HCT116 (cell line): ENCODE data around the gene C15orf61.

ENCODE experiments used
- EZH2phosphoT487 ChIP-seq: fragments of 200-600 bp; IDR thresholded peaks from 2 replicates; pipeline ENCODE4 v1.6.1; 2018; ENCODE audit warnings: antibody characterized with exemption, borderline replicate concordance
- POLR2A ChIP-seq: IDR thresholded peaks from 2 replicates; pipeline ENCODE4 v1.7.0; 2011; ENCODE audit warnings: borderline replicate concordance; ENCODE audit not compliant: insufficient read depth, insufficient read length; ENCODE audit errors: extremely low read depth
- POLR2AphosphoS5 ChIP-seq: IDR thresholded peaks from 2 replicates; pipeline ENCODE4 v1.6.1; 2011; ENCODE audit warnings: mild to moderate bottlenecking, low read depth, low read length, moderate library complexity
- ZNF274 ChIP-seq: fragments of 200-500 bp; sonication (Bioruptor generic); IDR thresholded peaks from 2 replicates; pipeline ENCODE4 v1.6.1; 2014; ENCODE audit warnings: mild to moderate bottlenecking, low read depth, low read length, inconsistent platforms
- TF ChIP-seq, protein P1 (sequence below), 3 experiments: fragments of 200-600 bp in 1 of 3; sonication (generic) in 1 of 3; IDR thresholded peaks in 2 of 3; conservative IDR thresholded peaks in 1 of 3; 2 replicates each; pipeline ENCODE4 v1.5.1; 2012 to 2017; ENCODE audit warnings: low read depth in 2 of 3, low read length in 2 of 3, antibody characterized with exemption in 1 of 3, borderline replicate concordance in 1 of 3, control low read depth in 1 of 3, mild to moderate bottlenecking in 1 of 3, mixed read lengths in 1 of 3, mixed run types in 1 of 3, moderate library complexity in 1 of 3; ENCODE audit not compliant: insufficient read depth in 1 of 3
- TF ChIP-seq, protein P2 (sequence below): IDR thresholded peaks from 2 replicates; pipeline ENCODE4 v1.6.1; 2012

DNA sequence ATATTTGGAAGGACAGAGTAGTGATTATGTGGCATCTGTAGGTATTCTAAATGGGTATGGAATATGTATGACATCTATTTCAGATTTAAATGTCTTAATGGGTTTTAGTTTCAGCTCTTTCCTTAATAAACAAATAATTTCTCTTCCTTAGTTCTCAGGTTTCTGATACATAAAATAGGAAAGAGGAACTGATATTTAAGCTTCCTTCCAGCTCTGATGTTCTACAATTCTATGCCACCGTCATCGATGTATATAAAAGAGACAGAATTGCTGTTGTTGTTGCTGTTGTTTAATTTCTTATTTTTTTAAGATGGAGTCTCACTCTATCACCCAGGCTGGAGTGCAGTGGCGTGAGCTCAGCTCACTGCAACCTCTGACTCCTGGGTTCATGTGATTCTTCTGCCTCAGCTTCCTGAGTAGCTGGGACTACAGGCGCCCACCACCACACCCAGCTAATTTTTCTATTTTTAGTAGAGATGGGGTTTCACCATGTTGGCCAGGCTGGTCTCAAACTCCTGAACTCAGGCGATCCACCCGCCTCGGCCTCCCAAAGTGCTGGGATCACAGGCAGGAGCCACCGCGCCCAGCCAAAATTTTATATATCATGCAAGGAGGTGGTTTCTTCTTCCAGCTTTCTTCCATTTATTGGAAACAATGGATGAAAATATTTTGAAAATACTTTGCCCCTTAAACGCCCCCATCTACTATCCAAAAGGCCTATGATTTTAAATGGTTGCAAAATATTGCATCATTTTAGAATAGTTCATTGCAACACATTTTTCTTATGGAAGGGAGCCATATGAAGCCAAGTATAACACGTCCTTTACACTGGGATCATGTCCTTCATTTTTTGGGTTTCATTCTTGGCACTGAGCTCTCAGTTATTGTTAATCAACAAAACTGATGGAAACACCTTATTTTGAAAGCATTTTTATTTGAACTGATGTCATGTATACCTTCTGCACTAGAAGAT lies 13.9 kb upstream of the C15orf61 start:
- TF ChIP-seq, protein P1, sequence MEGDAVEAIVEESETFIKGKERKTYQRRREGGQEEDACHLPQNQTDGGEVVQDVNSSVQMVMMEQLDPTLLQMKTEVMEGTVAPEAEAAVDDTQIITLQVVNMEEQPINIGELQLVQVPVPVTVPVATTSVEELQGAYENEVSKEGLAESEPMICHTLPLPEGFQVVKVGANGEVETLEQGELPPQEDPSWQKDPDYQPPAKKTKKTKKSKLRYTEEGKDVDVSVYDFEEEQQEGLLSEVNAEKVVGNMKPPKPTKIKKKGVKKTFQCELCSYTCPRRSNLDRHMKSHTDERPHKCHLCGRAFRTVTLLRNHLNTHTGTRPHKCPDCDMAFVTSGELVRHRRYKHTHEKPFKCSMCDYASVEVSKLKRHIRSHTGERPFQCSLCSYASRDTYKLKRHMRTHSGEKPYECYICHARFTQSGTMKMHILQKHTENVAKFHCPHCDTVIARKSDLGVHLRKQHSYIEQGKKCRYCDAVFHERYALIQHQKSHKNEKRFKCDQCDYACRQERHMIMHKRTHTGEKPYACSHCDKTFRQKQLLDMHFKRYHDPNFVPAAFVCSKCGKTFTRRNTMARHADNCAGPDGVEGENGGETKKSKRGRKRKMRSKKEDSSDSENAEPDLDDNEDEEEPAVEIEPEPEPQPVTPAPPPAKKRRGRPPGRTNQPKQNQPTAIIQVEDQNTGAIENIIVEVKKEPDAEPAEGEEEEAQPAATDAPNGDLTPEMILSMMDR (IDR thresholded peaks at IDR 0.05 in 2 of 3, conservative IDR thresholded peaks at IDR 0.05 in 1 of 3; ENCODE audit: borderline replicate concordance in 1 of 3, insufficient read depth in 1 of 3, low read depth in 2 of 3, low read length in 2 of 3) = no peak
- no peak for TF ChIP-seq EZH2phosphoT487
- TF ChIP-seq, protein P2, sequence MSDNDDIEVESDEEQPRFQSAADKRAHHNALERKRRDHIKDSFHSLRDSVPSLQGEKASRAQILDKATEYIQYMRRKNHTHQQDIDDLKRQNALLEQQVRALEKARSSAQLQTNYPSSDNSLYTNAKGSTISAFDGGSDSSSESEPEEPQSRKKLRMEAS = no peak
- no peak for TF ChIP-seq ZNF274
- no peak for TF ChIP-seq POLR2A
- no peak for TF ChIP-seq POLR2AphosphoS5
